ENCODE measurements around the gene NDUFC2. TPM values are rescaled to one million over a fixed set of nuclear protein-coding genes. Genes with fewer than 3 reads are reported as not detected.

The NDUFC2 gene
- 100 to 1,000 TPM; 179 to 201 TPM for total RNA-seq

DNA sequence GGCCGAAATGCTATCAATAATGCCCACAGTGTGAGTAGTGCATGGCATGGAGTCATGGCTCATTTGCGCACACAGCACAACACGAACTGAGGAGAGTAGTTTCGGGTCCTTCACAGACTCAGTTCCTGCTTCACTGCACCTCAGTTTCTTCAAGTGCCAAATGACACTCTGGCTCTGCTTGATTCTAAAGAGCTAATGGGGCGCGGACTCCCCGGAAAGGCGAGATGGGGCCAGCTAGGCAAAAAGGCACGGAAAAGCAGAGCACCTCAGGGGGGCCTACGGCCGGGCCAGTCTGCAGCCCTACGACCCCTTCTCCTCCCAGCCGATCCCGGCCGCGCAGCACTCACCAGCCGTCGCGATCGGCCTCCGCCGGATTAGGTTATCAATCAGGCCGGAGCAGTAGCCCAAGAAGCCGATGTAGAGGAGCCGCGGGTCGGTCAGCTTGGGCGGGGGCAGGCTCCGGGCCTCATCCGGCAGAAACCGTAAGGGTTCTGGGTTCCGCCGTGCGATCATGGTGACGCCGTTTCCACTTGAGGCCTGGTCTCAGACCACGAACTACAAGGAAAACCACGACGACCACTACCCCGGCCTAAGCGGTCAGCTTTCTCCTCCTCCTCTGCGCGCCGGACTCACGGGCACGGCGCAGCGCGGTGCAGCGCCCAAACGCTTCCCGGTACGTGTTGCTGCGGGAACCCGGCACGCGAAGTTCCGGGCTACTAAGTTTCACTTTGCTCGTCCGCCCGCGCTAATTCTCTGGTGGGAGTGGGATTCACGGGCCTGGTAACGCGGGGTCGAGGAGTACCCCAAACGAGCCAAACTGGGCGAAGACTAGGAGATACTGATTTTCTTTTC, at the start of gene NDUFC2:
TSS of gene NDUFC2 (minus strand) at position 631 of the 852 bp plus-strand sequence. CDS start at position 513, 118 bp downstream.
- peaks cover 55% of the 10 kb centered on the region for H3K4me1 Mint-ChIP-seq

GRCh38 chr11:78127403-78127802, 47.7 kb upstream of the NDUFC2 start:
- no peak for DNase-seq
- peaks cover 19% of the 10 kb centered on the region for H3K36me3 Mint-ChIP-seq
- H3K27me3 Mint-ChIP-seq: no peaks in the 10 kb centered on the region
- H3K4me1 Mint-ChIP-seq: peaks cover 6% of the 10 kb centered on the region
- CTCF ChIA-PET: interaction anchor here (1.4 kb wide), 1 partner anchor 82 kb away, joined by 3 read pairs; no protein-coding TSS in a partner anchor
- H3K9me3 Mint-ChIP-seq (ENCODE audit: low read depth): no peaks in the 10 kb centered on the region
- no peak for ATAC-seq
- no peak overlapping the region for H3K4me3 Mint-ChIP-seq
- no peak overlapping the region for H3K27ac Mint-ChIP-seq

More for the DNA sequence above, at the start of gene NDUFC2:
- peak within 1 kb of the TSS; percentile 96 for H3K4me3 Mint-ChIP-seq
- H3K36me3 Mint-ChIP-seq: peaks cover 21% of the 10 kb centered on the region
- H3K27me3 Mint-ChIP-seq: no peaks in the 10 kb centered on the region
- CTCF ChIA-PET: interaction anchor here (1.2 to 2.4 kb wide), 6 partner anchors 9 to 495 kb away, joined by 4 to 10 read pairs (median 5); partner anchors contain the start of genes ALG8 and NARS2
- H3K9me3 Mint-ChIP-seq (ENCODE audit: low read depth): no peaks in the 10 kb centered on the region
- peak within 1 kb of the TSS; percentile 86 for H3K27ac Mint-ChIP-seq
- DNase-seq (peak; percentile 80), ATAC-seq (peak; percentile 83)

DNA sequence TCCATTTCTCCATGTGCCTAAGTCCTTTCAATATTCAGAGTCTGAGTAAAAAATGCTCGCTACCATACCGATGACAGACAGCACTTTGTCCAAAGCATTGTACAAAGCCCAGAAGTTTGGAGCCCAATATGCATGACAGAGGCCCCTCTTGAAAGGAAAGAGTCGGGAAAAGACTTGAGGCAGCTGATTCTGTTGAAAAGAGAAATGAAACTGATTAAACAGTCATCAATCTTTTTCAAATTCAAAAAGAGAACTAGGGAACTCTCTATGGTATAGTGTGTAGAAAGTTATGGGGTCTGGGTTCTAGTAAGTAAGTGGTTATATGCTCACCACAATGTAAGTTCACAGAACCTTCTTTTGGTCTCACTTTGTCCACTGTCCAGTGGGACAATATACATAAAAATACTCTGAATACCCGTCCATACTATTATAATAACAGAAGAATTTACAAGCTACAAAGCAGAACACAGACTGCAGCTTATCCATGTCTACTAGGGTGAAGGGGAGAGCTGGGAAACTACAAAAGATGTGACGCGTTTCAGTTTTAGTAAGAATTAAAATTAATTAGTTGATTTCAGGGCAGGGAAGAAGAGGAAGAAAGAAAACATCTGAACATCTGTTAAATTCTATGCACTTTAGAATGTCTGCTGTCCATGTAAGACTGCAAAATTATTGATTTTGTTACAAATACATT, 33.1 kb upstream of the NDUFC2 start:
- H3K27me3 Mint-ChIP-seq: no peaks in the 10 kb centered on the region
- no peaks in the 10 kb centered on the region for H3K9me3 Mint-ChIP-seq (ENCODE audit: low read depth)
- H3K4me3 Mint-ChIP-seq: no peak overlapping the region
- CTCF ChIA-PET: no interaction called here
- DNase-seq (no peak), ATAC-seq (no peak)
- H3K36me3 Mint-ChIP-seq: peaks cover 27% of the 10 kb centered on the region
- no peaks in the 10 kb centered on the region for H3K4me1 Mint-ChIP-seq
- H3K27ac Mint-ChIP-seq: no peak overlapping the region

DNA sequence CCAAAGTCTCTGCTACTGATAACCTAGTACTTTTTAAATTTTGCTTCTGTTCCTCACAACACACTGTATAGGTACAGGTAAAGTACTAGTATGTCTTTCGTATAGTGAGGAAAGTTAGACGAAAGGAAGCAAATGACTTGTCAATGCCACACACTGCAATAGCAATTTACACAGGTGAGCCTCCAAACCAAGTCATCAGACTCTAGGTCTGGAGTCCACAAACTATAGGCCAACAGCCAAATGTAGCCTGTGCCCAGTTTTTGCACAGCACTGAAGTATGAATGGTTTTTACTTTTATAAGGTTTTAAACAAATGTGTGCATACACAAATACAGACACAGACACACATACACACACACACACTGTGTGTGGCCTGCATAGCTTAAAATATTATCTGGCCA, 31.6 kb upstream of the NDUFC2 start:
- DNase-seq: no peak
- H3K27ac Mint-ChIP-seq: no peak overlapping the region
- H3K27me3 Mint-ChIP-seq: no peaks in the 10 kb centered on the region
- ATAC-seq: no peak
- peaks cover 30% of the 10 kb centered on the region for H3K36me3 Mint-ChIP-seq
- H3K9me3 Mint-ChIP-seq (ENCODE audit: low read depth): no peaks in the 10 kb centered on the region
- no peak overlapping the region for H3K4me3 Mint-ChIP-seq
- CTCF ChIA-PET: no interaction called here
- no peaks in the 10 kb centered on the region for H3K4me1 Mint-ChIP-seq

DNA sequence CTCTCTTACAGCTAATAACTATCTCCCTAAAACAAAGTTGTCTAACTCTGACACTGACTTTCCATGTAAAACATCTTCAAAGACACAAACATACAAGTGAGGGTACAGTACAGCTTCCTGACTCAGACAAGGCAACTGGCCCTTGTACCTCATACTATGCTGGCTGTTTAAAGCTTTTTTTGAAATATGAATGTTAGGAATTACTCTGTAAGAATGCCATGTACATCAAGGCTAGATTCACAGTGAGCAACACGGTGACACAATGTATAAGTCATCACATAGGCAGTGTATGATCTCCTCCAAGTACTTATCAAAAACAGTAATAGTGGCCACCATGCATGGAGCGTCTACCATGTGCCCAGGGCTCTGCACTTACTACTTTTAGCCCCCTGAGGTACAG, 31.2 kb upstream of the NDUFC2 start:
- no peak for ATAC-seq
- Mint-ChIP-seq H3K4me3 (no peak overlapping the region), H3K27me3 (no peaks in the 10 kb centered on the region), H3K4me1 (no peaks in the 10 kb centered on the region), H3K9me3 (ENCODE audit: low read depth) (no peaks in the 10 kb centered on the region), H3K36me3 (peaks cover 33% of the 10 kb centered on the region), H3K27ac (no peak overlapping the region)
- no peak for DNase-seq
- CTCF ChIA-PET: no interaction called here

- CTCF ChIA-PET: interaction anchor here (1.2 kb wide), 1 partner anchor 29 kb away, joined by 3 read pairs; no protein-coding TSS in a partner anchor
- no peak for ATAC-seq
- peaks cover 31% of the 10 kb centered on the region for H3K36me3 Mint-ChIP-seq
- no peak overlapping the region for H3K27ac Mint-ChIP-seq
- H3K27me3 Mint-ChIP-seq: no peaks in the 10 kb centered on the region
- H3K4me1 Mint-ChIP-seq: no peaks in the 10 kb centered on the region
- no peak for DNase-seq
- H3K4me3 Mint-ChIP-seq: no peak overlapping the region
- no peaks in the 10 kb centered on the region for H3K9me3 Mint-ChIP-seq (ENCODE audit: low read depth)
Observed at GRCh38 chr11:78110351-78110750, 30.7 kb upstream of the NDUFC2 start.

DNA sequence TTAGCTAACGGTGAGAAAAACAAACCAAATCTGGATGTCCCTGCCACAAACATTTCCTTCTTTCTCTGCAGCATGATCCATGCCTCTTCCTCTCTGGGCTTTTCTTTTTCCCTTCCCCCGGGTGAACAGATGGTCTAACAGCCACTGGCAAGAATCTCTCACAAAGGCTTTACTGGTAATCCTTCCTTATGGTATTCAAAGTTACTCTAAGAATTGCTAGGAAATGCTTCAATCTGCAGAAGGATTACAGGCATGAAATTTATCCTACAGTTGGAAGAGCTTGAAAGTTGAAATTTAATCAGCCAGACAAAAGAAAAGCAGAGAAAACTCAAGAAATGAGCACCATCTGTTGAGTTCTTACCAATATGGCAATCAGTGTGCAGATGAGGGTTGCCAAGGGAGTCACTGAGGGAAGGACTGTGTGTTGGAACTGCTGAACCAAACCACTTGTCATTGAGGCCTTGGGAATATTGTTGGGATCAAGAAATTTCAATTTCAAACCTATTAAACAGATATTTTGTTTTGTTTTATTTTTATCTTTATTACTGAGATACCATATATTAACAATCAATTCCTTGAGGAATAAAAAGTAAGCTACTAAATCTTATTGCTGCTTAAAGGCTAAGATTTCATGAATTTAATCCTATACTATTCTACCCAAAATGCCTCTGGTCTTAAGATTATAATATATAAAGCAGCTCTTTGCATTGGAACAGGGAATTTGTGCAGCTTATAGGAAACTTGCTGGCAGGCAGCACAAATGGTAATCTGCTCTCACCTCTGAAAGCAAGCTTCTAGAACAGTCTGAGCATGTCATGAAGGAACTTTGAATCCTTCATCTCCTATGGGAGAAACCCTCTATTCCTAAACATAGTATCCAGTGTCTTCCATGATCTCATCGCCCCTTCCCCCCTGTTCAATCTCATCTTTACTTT, 29.7 kb upstream of the NDUFC2 start:
- no peak overlapping the region for H3K4me3 Mint-ChIP-seq
- peaks cover 31% of the 10 kb centered on the region for H3K36me3 Mint-ChIP-seq
- H3K27me3 Mint-ChIP-seq: no peaks in the 10 kb centered on the region
- H3K27ac Mint-ChIP-seq: no peak overlapping the region
- no peaks in the 10 kb centered on the region for H3K4me1 Mint-ChIP-seq
- CTCF ChIA-PET: interaction anchor here (1.2 kb wide), 1 partner anchor 30 kb away, joined by 3 read pairs; no protein-coding TSS in a partner anchor
- no peaks in the 10 kb centered on the region for H3K9me3 Mint-ChIP-seq (ENCODE audit: low read depth)
- DNase-seq (no peak), ATAC-seq (no peak)

DNA sequence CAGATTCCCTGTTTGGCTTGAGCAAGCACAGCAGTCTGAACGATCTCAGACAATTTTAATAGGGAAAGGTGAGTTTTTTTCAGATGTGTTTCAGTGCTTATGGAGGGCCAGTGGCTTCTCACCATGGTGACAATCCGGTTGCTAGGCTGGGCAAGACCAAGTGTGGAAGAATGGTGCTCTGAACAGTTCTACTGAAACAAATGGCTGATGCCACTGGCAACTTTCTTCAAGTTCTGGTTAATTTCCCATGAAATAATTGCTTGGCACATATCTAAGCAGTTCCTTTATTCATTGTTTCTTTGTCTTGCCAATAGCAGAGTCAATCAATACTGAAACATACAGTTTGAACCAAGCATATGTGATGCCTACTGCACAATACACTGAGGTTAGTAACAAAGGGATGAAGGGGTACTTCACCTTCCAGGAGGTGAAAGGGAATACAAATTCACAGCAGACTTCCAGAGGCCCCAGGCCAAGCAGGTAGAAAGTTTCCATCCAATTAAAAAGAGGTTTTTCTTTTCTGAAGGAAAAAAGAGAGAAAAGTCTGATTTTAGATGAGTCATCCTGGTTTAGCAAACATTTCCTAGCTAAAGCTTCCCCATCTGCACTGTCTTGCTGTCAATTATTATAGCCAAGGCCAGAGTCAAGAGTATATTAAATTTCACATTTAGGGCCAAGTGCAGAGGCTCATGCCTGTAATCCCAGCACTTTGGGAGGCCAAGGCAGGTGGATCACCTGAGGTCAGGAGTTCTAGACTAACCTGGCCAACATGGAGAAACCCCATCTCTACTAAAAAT, 21.2 kb upstream of the NDUFC2 start:
- Mint-ChIP-seq H3K36me3 (peaks cover 35% of the 10 kb centered on the region), H3K27ac (no peak overlapping the region), H3K9me3 (ENCODE audit: low read depth) (no peaks in the 10 kb centered on the region), H3K4me3 (no peak overlapping the region), H3K4me1 (no peaks in the 10 kb centered on the region), H3K27me3 (no peaks in the 10 kb centered on the region)
- ATAC-seq (no peak), DNase-seq (no peak)
- CTCF ChIA-PET: no interaction called here

- Mint-ChIP-seq H3K4me3 (no peak overlapping the region), H3K4me1 (no peaks in the 10 kb centered on the region), H3K27ac (no peak overlapping the region), H3K27me3 (no peaks in the 10 kb centered on the region), H3K36me3 (peaks cover 38% of the 10 kb centered on the region), H3K9me3 (ENCODE audit: low read depth) (no peaks in the 10 kb centered on the region)
- ATAC-seq: no peak
- DNase-seq: no peak
- CTCF ChIA-PET: no interaction called here
Observed at GRCh38 chr11:78100261-78100660, 20.6 kb upstream of the NDUFC2 start.

DNA sequence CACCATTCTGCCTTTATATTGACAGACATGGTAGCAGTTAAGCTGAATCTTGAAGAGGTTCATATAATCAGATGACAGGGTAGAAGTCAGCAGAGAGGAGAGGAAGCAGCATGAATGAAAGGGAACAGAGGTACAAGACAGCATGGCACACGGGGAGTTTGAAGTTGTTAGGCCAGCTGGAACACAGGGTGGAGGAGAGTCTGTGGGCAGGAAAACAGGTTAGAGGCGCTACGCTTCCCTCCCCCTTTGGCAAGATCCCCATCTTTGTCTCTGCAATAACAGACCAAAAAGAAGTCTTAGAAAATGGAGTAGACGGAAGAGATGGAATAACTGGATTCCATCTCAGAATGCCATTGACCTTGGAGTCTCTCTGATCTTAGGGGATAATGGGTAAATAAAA, 20.0 kb upstream of the NDUFC2 start:
- DNase-seq (no peak), ATAC-seq (no peak)
- no peaks in the 10 kb centered on the region for H3K27me3 Mint-ChIP-seq
- H3K4me3 Mint-ChIP-seq: no peak overlapping the region
- peaks cover 42% of the 10 kb centered on the region for H3K36me3 Mint-ChIP-seq
- H3K4me1 Mint-ChIP-seq: peaks cover 4% of the 10 kb centered on the region
- CTCF ChIA-PET: no interaction called here
- H3K27ac Mint-ChIP-seq: no peak overlapping the region
- no peaks in the 10 kb centered on the region for H3K9me3 Mint-ChIP-seq (ENCODE audit: low read depth)

GRCh38 chr11:78097666-78098385, 18.2 kb upstream of the NDUFC2 start:
- H3K27me3 Mint-ChIP-seq: no peaks in the 10 kb centered on the region
- CTCF ChIA-PET: no interaction called here
- DNase-seq: no peak
- no peak overlapping the region for H3K27ac Mint-ChIP-seq
- peaks cover 53% of the 10 kb centered on the region for H3K36me3 Mint-ChIP-seq
- H3K4me3 Mint-ChIP-seq: no peak overlapping the region
- H3K4me1 Mint-ChIP-seq: peaks cover 13% of the 10 kb centered on the region
- no peak for ATAC-seq
- H3K9me3 Mint-ChIP-seq (ENCODE audit: low read depth): no peaks in the 10 kb centered on the region

DNA sequence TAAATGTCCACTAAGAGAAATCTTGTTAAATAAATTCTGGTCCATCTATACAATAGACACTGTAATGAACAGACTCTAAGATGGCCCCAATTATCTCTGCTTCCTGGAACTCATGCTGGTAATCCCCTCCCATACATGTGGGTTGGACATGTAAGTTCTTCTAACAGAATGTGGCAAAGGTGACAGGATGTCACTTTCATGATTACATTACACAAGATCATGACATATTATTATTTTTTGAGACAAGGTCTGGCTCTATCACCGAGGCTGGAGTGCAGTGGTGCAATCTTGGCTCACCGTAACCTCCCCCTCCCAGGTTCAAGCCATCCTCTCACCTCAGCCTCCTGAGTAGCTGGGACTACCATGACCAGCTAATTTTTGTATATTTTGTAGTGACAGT, 14.6 kb upstream of the NDUFC2 start:
- Mint-ChIP-seq H3K27ac (peak overlapping the region; percentile 63), H3K4me3 (no peak overlapping the region), H3K4me1 (peaks cover 13% of the 10 kb centered on the region), H3K27me3 (no peaks in the 10 kb centered on the region), H3K36me3 (peaks cover 31% of the 10 kb centered on the region), H3K9me3 (ENCODE audit: low read depth) (no peaks in the 10 kb centered on the region)
- CTCF ChIA-PET: no interaction called here
- DNase-seq (peak; percentile 45), ATAC-seq (peak; percentile 90)
